ENCODE measurements around the gene ZNF451. TPM values are rescaled to one million over a fixed set of nuclear protein-coding genes. Genes with fewer than 3 reads are reported as not detected.
"Not testable (repeated sequence)": the region's sequence is repeated elsewhere in the genome, so short reads cannot be mapped to it uniquely, and the experiment has no call there.

The ZNF451 gene, protein sequence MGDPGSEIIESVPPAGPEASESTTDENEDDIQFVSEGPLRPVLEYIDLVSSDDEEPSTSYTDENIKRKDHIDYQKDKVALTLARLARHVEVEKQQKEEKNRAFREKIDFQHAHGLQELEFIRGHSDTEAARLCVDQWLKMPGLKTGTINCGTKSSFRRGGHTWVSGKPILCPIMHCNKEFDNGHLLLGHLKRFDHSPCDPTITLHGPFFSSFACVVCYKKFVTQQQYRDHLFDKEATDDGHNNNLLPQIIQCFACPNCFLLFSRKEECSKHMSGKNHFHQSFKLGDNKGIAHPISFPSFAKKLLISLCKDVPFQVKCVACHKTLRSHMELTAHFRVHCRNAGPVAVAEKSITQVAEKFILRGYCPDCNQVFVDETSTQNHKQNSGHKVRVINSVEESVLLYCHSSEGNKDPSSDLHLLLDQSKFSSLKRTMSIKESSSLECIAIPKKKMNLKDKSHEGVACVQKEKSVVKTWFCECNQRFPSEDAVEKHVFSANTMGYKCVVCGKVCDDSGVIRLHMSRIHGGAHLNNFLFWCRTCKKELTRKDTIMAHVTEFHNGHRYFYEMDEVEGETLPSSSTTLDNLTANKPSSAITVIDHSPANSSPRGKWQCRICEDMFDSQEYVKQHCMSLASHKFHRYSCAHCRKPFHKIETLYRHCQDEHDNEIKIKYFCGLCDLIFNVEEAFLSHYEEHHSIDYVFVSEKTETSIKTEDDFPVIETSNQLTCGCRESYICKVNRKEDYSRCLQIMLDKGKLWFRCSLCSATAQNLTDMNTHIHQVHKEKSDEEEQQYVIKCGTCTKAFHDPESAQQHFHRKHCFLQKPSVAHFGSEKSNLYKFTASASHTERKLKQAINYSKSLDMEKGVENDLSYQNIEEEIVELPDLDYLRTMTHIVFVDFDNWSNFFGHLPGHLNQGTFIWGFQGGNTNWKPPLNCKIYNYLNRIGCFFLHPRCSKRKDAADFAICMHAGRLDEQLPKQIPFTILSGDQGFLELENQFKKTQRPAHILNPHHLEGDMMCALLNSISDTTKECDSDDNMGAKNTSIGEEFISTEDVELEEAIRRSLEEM
- 10 to 100 TPM; 28.1 to 41.9 (median 38.5) TPM for polyA plus RNA-seq (ENCODE audit: insufficient read length in 4 of 4)

DNA sequence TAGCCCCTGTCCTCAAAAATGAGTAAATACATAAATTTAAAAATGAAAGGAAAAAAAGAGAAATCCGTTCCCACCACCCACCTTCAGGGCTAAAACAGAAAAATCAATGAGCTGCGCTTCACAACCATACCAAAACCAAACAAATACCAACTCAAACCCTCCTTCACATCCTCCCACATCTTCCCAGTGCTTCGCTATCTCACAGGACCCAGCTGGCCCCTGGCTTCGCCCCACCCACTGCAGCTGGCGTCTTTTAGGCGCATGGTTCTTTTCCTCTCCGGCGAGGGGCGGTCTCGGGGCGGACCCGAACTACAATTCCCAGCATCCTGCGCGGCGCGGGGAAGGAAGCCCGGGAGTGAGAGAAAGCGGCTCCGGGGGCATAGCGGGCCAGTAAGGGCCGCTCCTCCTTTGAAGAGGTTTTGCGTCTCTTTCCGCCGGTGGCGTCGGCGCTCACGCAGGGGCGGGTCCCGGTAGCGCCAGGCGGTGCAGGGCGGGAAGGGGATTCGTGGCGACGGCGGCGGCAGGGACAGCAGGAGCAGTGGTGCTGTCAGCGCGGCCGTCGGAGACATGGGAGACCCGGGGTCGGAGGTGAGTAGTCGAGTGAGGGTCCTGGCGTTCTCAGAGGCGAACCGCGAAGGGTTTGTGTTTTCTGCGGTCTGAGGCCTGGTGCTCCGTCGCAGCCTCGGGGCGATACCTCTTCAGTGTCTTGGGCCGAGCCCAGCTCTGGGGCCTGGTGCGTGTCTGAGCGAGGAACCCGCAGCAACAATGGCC, at the start of gene ZNF451:
Gene ZNF451 (plus strand): TSS at position 502 of the 771 bp plus-strand sequence. CDS start 66 bp downstream, at position 568.
- DNase-seq (ENCODE audit: low read depth in 4 of 4, low spot score in 3 of 4), result peak; percentile 88 to 94 (median 93)

DNA sequence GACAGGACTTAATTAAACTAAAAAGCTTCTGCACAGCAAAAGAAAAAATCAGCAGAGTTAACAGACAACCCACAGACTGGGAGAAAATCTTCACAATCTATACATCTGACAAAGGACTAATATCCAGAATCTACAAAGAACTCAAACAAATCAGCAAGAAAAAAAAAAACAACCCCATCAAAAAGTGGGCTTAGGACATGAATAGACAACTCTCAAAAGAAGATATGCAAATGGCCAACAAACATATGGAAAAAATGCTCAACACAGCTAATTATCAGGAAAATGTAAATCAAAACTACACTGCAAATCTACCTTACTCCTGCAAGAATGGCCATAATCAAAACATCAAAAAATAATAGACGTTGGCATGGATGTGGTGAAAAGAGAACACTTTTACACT, 45.9 kb upstream of the ZNF451 start:
- not testable (repeated sequence) for DNase-seq (ENCODE audit: low read depth in 4 of 4, low spot score in 3 of 4)

DNA sequence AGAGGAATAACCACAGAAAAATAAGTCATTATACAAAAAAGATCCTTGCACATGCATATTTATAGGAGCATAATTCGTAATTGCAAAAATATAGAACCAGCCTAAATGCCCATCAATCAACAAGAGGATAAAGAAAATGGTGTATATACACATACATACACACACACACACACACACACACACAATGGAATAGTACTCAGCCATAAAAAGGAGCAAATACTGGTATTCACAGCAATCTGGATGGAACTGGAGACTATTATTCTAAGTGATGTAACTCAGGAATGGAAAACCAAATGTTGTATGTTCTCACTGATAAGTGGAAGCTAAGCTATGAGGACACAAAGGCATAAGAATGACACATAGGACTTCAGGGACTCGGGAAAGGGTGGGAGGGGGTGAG, 45.4 kb upstream of the ZNF451 start:
- DNase-seq (ENCODE audit: low read depth in 4 of 4, low spot score in 3 of 4), result no peak

- DNase-seq (ENCODE audit: low read depth in 4 of 4, low spot score in 3 of 4), result peak; percentile 63 to 77 (median 74)
Observed at GRCh38 chr6:57046332-57047256, 43.4 kb upstream of the ZNF451 start, which contains the start of gene KIAA1586. Gene KIAA1586 (plus strand): TSS chr6:57046693. CDS start chr6:57046756, 63 bp downstream.

DNA sequence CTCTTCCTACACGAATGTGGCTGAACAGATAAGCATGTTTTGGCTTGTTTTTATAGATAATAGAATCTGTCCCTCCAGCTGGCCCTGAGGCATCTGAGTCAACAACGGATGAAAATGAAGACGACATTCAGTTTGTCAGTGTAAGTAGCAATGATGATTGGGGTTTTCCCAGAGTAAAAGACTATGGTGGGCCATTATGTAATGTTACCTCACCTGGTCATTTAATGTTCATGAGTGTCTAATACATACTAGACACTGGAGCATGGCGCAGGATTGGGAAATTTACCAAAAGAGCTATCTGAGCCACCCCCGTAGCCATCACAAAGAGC, 42.8 kb upstream of the ZNF451 start:
- DNase-seq (ENCODE audit: low read depth in 4 of 4, low spot score in 3 of 4), result not testable (repeated sequence)

GRCh38 chr6:57047859-57048258, 42.1 kb upstream of the ZNF451 start:
- not testable (repeated sequence) for DNase-seq (ENCODE audit: low read depth in 4 of 4, low spot score in 3 of 4)

- no peak for DNase-seq (ENCODE audit: low read depth in 4 of 4, low spot score in 3 of 4)
Observed at GRCh38 chr6:57048577-57048976, 41.4 kb upstream of the ZNF451 start.

DNA sequence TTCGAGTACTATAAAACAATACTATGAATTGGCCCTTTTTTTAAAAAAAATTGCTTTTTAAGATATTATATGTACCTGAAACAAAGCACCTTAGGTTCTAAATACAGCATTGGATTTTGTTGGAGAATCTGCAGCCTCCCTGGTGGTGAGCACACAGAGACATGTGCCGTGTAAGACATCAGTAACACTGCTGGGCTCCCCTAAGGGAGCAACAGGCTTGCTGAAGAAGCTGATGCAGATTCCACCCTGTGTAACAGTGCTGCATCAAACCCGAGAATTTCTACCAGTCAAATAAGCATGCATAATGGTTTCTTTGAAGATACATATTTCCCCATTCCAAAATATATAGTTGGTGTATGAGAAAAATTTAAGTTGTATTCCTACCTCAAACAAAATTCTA, 26.1 kb upstream of the ZNF451 start:
- no peak for DNase-seq (ENCODE audit: low read depth in 4 of 4, low spot score in 3 of 4)

- no peak for DNase-seq (ENCODE audit: low read depth in 4 of 4, low spot score in 3 of 4)
Observed at GRCh38 chr6:57064809-57065208, 25.2 kb upstream of the ZNF451 start.

GRCh38 chr6:57068061-57068460, 21.9 kb upstream of the ZNF451 start:
- DNase-seq (ENCODE audit: low read depth in 4 of 4, low spot score in 3 of 4), result no peak

- DNase-seq (ENCODE audit: low read depth in 4 of 4, low spot score in 3 of 4), result no peak
Observed at GRCh38 chr6:57069228-57069627, 20.8 kb upstream of the ZNF451 start.

DNA sequence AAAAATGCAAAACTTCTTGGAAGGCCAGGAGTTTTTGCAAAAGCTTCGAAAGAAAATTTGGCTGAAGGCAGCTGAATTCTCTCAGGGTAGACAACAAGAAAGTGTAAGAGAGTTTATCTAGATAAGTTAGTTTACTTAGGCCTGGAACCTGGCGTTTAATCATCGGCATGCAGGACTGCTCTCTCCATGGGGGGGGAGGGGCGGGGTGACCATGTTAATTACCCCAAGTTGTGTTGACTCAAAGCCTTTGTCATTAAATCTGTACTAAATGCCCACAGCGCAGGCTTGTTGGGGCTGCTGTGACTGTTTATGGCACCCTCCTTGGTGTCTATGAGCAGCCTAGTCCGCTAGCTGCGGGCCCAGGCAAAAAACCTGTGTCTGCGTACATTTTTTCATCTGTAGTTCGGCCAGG, 20.1 kb upstream of the ZNF451 start:
- DNase-seq (ENCODE audit: low read depth in 4 of 4, low spot score in 3 of 4), result no peak

GRCh38 chr6:57072108-57072507, 17.9 kb upstream of the ZNF451 start:
- DNase-seq (ENCODE audit: low read depth in 4 of 4, low spot score in 3 of 4), result no peak

GRCh38 chr6:57074383-57074782, 15.6 kb upstream of the ZNF451 start:
- DNase-seq (ENCODE audit: low read depth in 4 of 4, low spot score in 3 of 4), result no peak

GRCh38 chr6:57075092-57075491, 14.9 kb upstream of the ZNF451 start:
- no peak for DNase-seq (ENCODE audit: low read depth in 4 of 4, low spot score in 3 of 4)

DNA sequence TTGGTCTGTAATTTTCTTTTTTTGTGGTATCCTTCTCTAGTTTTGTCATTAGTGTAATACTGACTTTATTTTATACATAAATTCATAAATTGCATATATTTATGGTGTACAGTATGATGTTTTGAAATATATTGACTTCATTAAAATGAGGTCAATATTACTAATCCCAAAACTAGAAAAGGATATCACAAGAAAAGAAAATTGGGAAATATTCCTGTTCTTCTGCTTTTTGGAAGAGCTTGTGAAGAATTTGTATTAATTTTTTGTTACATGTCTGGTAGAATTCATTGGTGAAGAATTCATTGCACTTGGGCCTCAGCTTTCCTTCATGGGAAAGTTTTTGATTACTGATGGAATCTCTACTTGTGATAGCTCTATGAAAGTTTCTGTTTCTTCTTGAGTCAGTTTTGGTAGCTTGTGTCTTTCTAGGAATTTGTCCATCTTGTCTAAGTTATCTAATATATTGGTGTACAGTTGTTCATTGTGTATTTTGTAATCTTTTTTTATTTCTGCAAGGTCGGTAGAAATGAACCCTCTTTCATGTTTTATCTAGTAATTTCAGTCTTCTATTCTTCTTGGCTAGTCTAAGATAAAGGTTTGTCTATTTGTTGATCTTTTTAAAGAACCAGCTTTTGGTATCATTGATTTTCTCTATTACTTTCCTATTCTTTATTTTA, 11.3 kb upstream of the ZNF451 start:
- DNase-seq (ENCODE audit: low read depth in 4 of 4, low spot score in 3 of 4), result no peak

GRCh38 chr6:57085471-57085870, 4.5 kb upstream of the ZNF451 start:
- DNase-seq (ENCODE audit: low read depth in 4 of 4, low spot score in 3 of 4), result no peak

- no peak for DNase-seq (ENCODE audit: low read depth in 4 of 4, low spot score in 3 of 4)
Observed at GRCh38 chr6:57086843-57087242, 3.1 kb upstream of the ZNF451 start.

- no peak for DNase-seq (ENCODE audit: low read depth in 4 of 4, low spot score in 3 of 4)
Observed at GRCh38 chr6:57087916-57088315, 2.1 kb upstream of the ZNF451 start.
